Endothelial cell (in vitro differentiated cells): Measurements from ENCODE around the gene C19orf85. TPM values are rescaled to one million over a fixed set of nuclear protein-coding genes. Genes with fewer than 3 reads are reported as not detected.
"Not testable (repeated sequence)": the region's sequence is repeated elsewhere in the genome, so short reads cannot be mapped to it uniquely, and the experiment has no call there.

Experiments
- DNase-seq: peaks from one replicate; pipeline ENCODE4 v3.0.0; 2021; ENCODE audit warnings: low spot score
- H3K27ac Mint-ChIP-seq: one replicate; pipeline ENCODE4 v1.8.0; 2021; ENCODE audit warnings: mixed read lengths, inconsistent platforms; ENCODE audit not compliant: unreplicated experiment
- H3K27me3 Mint-ChIP-seq: one replicate; pipeline ENCODE4 v1.8.0; 2021; ENCODE audit warnings: mild to moderate bottlenecking, moderate library complexity, mixed read lengths, inconsistent platforms; ENCODE audit not compliant: unreplicated experiment
- H3K36me3 Mint-ChIP-seq: one replicate; pipeline ENCODE4 v1.8.0; 2021; ENCODE audit warnings: mild to moderate bottlenecking, low read depth, mixed read lengths, inconsistent platforms; ENCODE audit not compliant: unreplicated experiment
- H3K4me1 Mint-ChIP-seq: one replicate; pipeline ENCODE4 v1.8.0; 2021; ENCODE audit warnings: mild to moderate bottlenecking, mixed read lengths, inconsistent platforms; ENCODE audit not compliant: unreplicated experiment
- H3K4me3 Mint-ChIP-seq: one replicate; pipeline ENCODE4 v1.8.0; 2021; ENCODE audit warnings: mild to moderate bottlenecking, mixed read lengths, inconsistent platforms; ENCODE audit not compliant: unreplicated experiment
- H3K9me3 Mint-ChIP-seq: one replicate; pipeline ENCODE4 v1.8.0; 2021; ENCODE audit warnings: mixed read lengths, inconsistent platforms; ENCODE audit not compliant: unreplicated experiment
- CTCF ChIP-seq: fragments of 200-600 bp; sonication (generic); IDR thresholded peaks from one replicate; pipeline ENCODE4 v1.5.0; 2021; ENCODE audit warnings: antibody characterized with exemption; ENCODE audit not compliant: unreplicated experiment
- total RNA-seq: library from RNA; stranded (reverse); fragmentation: NEBNext Ultra II Directional; extraction: Animal tissue kit (Norgen Biotek cat#: 25700); gene quantifications from one replicate; pipeline ENCODE4 v1.2.1, GENCODE V29; 2021; ENCODE audit not compliant: unreplicated experiment

C19orf85 gene
- total RNA-seq, 1 donor from 2014 or later: not detected

- Mint-ChIP-seq H3K27me3 (peaks cover 25% of the 10 kb centered on the region), H3K4me1 (peaks cover 5% of the 10 kb centered on the region), H3K9me3 (no peaks in the 10 kb centered on the region), H3K27ac (no peak overlapping the region), H3K4me3 (no peak overlapping the region), H3K36me3 (peaks cover 8% of the 10 kb centered on the region)
- TF ChIP-seq CTCF: no peak
- no peak for DNase-seq
Observed at GRCh38 chr19:55451965-55452748, 12.4 kb downstream of the C19orf85 start.

- no peak for TF ChIP-seq CTCF
- Mint-ChIP-seq H3K27me3 (peaks cover 23% of the 10 kb centered on the region), H3K4me3 (no peak overlapping the region), H3K36me3 (peaks cover 8% of the 10 kb centered on the region), H3K9me3 (no peaks in the 10 kb centered on the region), H3K27ac (no peak overlapping the region), H3K4me1 (peaks cover 5% of the 10 kb centered on the region)
- DNase-seq: no peak
Observed at GRCh38 chr19:55451163-55451964, 13.2 kb downstream of the C19orf85 start.

GRCh38 chr19:55449469-55449868, 15.1 kb downstream of the C19orf85 start:
- Mint-ChIP-seq H3K9me3 (peaks cover 3% of the 10 kb centered on the region), H3K36me3 (peaks cover 12% of the 10 kb centered on the region), H3K27ac (no peak overlapping the region), H3K4me1 (peaks cover 8% of the 10 kb centered on the region), H3K4me3 (no peak overlapping the region), H3K27me3 (peaks cover 31% of the 10 kb centered on the region)
- no peak for DNase-seq
- no peak for TF ChIP-seq CTCF

- H3K27ac Mint-ChIP-seq, H3K4me1 Mint-ChIP-seq, H3K9me3 Mint-ChIP-seq, H3K4me3 Mint-ChIP-seq, H3K36me3 Mint-ChIP-seq, DNase-seq: not testable (repeated sequence)
- peaks cover 32% of the 10 kb centered on the region for H3K27me3 Mint-ChIP-seq
Observed at GRCh38 chr19:55448175-55448490, 16.4 kb downstream of the C19orf85 start.

GRCh38 chr19:55447421-55448174, 17.0 kb downstream of the C19orf85 start:
- Mint-ChIP-seq H3K4me1 (peaks cover 4% of the 10 kb centered on the region), H3K27me3 (peaks cover 34% of the 10 kb centered on the region), H3K27ac (no peak overlapping the region), H3K36me3 (peaks cover 4% of the 10 kb centered on the region), H3K9me3 (peaks cover 3% of the 10 kb centered on the region), H3K4me3 (no peak overlapping the region)
- DNase-seq: no peak
- no peak for TF ChIP-seq CTCF
